K562 (cell line): ENCODE measurements around the gene MFAP2. TPM values are rescaled to one million over a fixed set of nuclear protein-coding genes. Genes with fewer than 3 reads are reported as not detected.

ENCODE experiments used
- ATAC-seq: fragments of 200-7000 bp; cut with Tn5 transposase; 3 replicates; pipeline ENCODE4 v1.9.1; 2020; ENCODE audit warnings: moderate library complexity
- BruUV-seq: library from RNA; stranded (reverse); fragments of 400-500 nt; replicated peaks from 2 replicates; lab custom pipeline; 2021; lab: Mats Ljungman, UMichigan
- CTCF ChIA-PET: fragments of 300-600 bp; formaldehyde crosslinking; extraction: SDS; loops from one replicate; lab custom pipeline; 2021; ENCODE audit warnings: low intra/inter-chr PET ratio; lab: Yijun Ruan, JAX
- POLR2A ChIA-PET: fragments of 300-600, 350-650 bp; sonication (Branson Sonifier 250); formaldehyde crosslinking; extraction: SDS; loops from one replicate; lab custom pipeline; 2021; ENCODE audit warnings: antibody characterized with exemption, inconsistent platforms; lab: Yijun Ruan, JAX
- DNase-seq, 4 experiments: peaks; one replicate each; pipeline versions ENCODE4 v3.0.0 to v3.0.0-alpha.2; 2011 to 2018; ENCODE audit warnings: low spot score in 3 of 4, mixed read lengths in 3 of 4; ENCODE audit errors: extremely low read depth in 1 of 4
- FAIRE-seq: peaks from 2 replicates; lab custom pipeline; 2011; peaks lifted over from hg19 to GRCh38; lab: Jason Lieb, UNC
- H2AFZ ChIP-seq: 2 replicates; pipeline ENCODE4 v1.6.0; 2011; ENCODE audit warnings: low read depth, low read length, control low read depth, inconsistent platforms
- H3K27ac ChIP-seq: fragments of 200-600 bp; 3 replicates; pipeline ENCODE4 v1.8.0; 2011; ENCODE audit warnings: low read depth, mild to moderate bottlenecking, control low read depth, inconsistent platforms, low read length, moderate library complexity, mixed read lengths; ENCODE audit errors: extremely low read depth
- H3K27me3 ChIP-seq, 2 experiments: fragments of 300-600 bp in 1 of 2; 2 replicates in 1 of 2; 3 replicates in 1 of 2; pipeline versions ENCODE4 v1.6.0 to v1.8.0; 2011; ENCODE audit warnings: inconsistent platforms in 2 of 2, low read length in 2 of 2, mild to moderate bottlenecking in 1 of 2, mixed read lengths in 1 of 2, moderate library complexity in 1 of 2; ENCODE audit not compliant: control insufficient read depth in 2 of 2, insufficient read depth in 2 of 2
- H3K36me3 ChIP-seq: fragments of 300-600 bp; 3 replicates; pipeline ENCODE4 v1.8.0; 2011; ENCODE audit warnings: mild to moderate bottlenecking, low read length, inconsistent platforms; ENCODE audit not compliant: control insufficient read depth, insufficient read depth
- H3K4me1 ChIP-seq, 2 experiments: fragments of 200-600 bp in 1 of 2; replicated peaks in 1 of 2; 2 replicates in 1 of 2; 3 replicates in 1 of 2; pipeline versions ENCODE4 v1.5.1 to v1.8.0; 2011; ENCODE audit warnings: inconsistent platforms in 2 of 2, low read length in 2 of 2, mild to moderate bottlenecking in 1 of 2, mixed read lengths in 1 of 2, moderate library complexity in 1 of 2; ENCODE audit not compliant: control insufficient read depth in 2 of 2, insufficient read depth in 2 of 2
- H3K4me2 ChIP-seq: 2 replicates; pipeline ENCODE4 v1.6.1; 2011; ENCODE audit warnings: low read length, control low read depth, inconsistent platforms, mixed read lengths; ENCODE audit not compliant: insufficient read depth
- H3K4me3 ChIP-seq: fragments of 200-600 bp; sonication (generic), shearing (Covaris generic); 2 replicates; pipeline ENCODE4 v1.5.1; 2016; ENCODE audit warnings: control low read depth, inconsistent platforms
- H3K79me2 ChIP-seq: fragments of 200-600 bp; 3 replicates; pipeline ENCODE4 v1.8.0; 2011; ENCODE audit warnings: low read length, inconsistent platforms; ENCODE audit not compliant: control insufficient read depth, insufficient read depth
- H3K9ac ChIP-seq, 2 experiments: 2 replicates each; pipeline versions ENCODE4 v1.6.0 to v1.6.1; 2011; ENCODE audit warnings: low read depth in 2 of 2, low read length in 2 of 2, control low read depth in 1 of 2, inconsistent platforms in 1 of 2, mild to moderate bottlenecking in 1 of 2, mixed read lengths in 1 of 2; ENCODE audit not compliant: insufficient read depth in 1 of 2
- H3K9me1 ChIP-seq: one replicate; pipeline ENCODE4 v1.6.0; 2011; ENCODE audit warnings: inconsistent platforms, mild to moderate bottlenecking, low read length, moderate library complexity; ENCODE audit not compliant: control insufficient read depth, insufficient read depth
- H3K9me3 ChIP-seq: replicated peaks from 2 replicates; pipeline ENCODE4 v1.5.1; 2011; ENCODE audit warnings: low read depth, low read length, inconsistent platforms; ENCODE audit not compliant: control insufficient read depth, insufficient read depth
- H4K20me1 ChIP-seq: replicated peaks from 2 replicates; pipeline ENCODE4 v1.6.1; 2011; ENCODE audit warnings: low read length, inconsistent platforms, mixed read lengths; ENCODE audit not compliant: control insufficient read depth, insufficient read depth
- ARID1B ChIP-seq: fragments of 450-650 bp; IDR thresholded peaks from 2 replicates; pipeline ENCODE4 v1.6.1; 2016; ENCODE audit warnings: antibody characterized with exemption, mild to moderate bottlenecking, inconsistent platforms
- ATF3 ChIP-seq, 2 experiments: fragments of 450-650 bp in 1 of 2; sonication (generic) in 1 of 2; formaldehyde crosslinking in 1 of 2; IDR thresholded peaks in 1 of 2; conservative IDR thresholded peaks in 1 of 2; 2 replicates each; pipeline versions ENCODE4 v1.6.1 to v1.8.1; 2016 to 2023; ENCODE audit warnings: mild to moderate bottlenecking in 2 of 2, moderate library complexity in 2 of 2, inconsistent platforms in 1 of 2, missing genetic modification reagents in 1 of 2
- BDP1 ChIP-seq: IDR thresholded peaks from 3 replicates; pipeline ENCODE4 v1.6.1; 2011; ENCODE audit not compliant: insufficient read length, insufficient read depth
- KDM4B ChIP-seq, 2 experiments: fragments of 450-650 bp in 1 of 2; sonication (generic) in 1 of 2; IDR thresholded peaks; 2 replicates each; pipeline ENCODE4 v1.6.1; 2016 to 2017; ENCODE audit warnings: borderline replicate concordance in 2 of 2, antibody characterized with exemption in 1 of 2, low read depth in 1 of 2, mild to moderate bottlenecking in 1 of 2
- NCOA4 ChIP-seq: fragments of 450-650 bp; IDR thresholded peaks from 2 replicates; pipeline ENCODE4 v1.6.1; 2018; ENCODE audit warnings: mild to moderate bottlenecking; ENCODE audit not compliant: partially characterized antibody
- POLR3A ChIP-seq: IDR thresholded peaks from 2 replicates; pipeline ENCODE4 v1.6.1; 2011; ENCODE audit warnings: borderline replicate concordance, mild to moderate bottlenecking, moderate library complexity; ENCODE audit not compliant: insufficient read length, insufficient read depth; ENCODE audit errors: extremely low read depth
- PRMT5 ChIP-seq: sonication (generic); formaldehyde crosslinking; IDR thresholded peaks from 2 replicates; pipeline ENCODE4 v1.5.0; 2020; ENCODE audit warnings: missing genetic modification reagents
- RCOR1 ChIP-seq, 2 experiments: IDR thresholded peaks; 2 replicates each; pipeline ENCODE4 v1.6.1; 2012; ENCODE audit warnings: low read depth in 2 of 2, low read length in 2 of 2, borderline replicate concordance in 1 of 2, improper control_type of control experiment in 1 of 2
- WGBS: fragments of 100-300 bp; shearing (Covaris generic); methylation state at CpG from one replicate; pipeline ENCODE4 v1.1.6; 2016; ENCODE audit warnings: low coverage, mixed read lengths; ENCODE audit not compliant: insufficient coverage; ENCODE audit errors: missing lambda C conversion rate; 5-methylcytosine and 5-hydroxymethylcytosine counted together
- in situ Hi-C: fragments of 300-500 bp; cut with MboI; formaldehyde crosslinking; loops from 4 replicates; pipeline ENCODE4 v1.15.0; 2018; ENCODE audit warnings: inconsistent platforms, mixed read lengths
- intact Hi-C: fragments of 100-400 bp; cut with micrococcal nuclease; formaldehyde crosslinking; loops from 2 replicates; pipeline ENCODE4 v1.14.2; 2022
- polyA plus RNA-seq, 8 experiments: library from polyadenylated mRNA; depleted of rRNA in 4 of 8; stranded (reverse) in 5 of 8; unstranded in 3 of 8; fragments of >200 nt; fragmentation: Nextera tagmentation in 2 of 8; fragmentation: Illumina TruSeq in 1 of 8; extraction: Ambion mirVana in 2 of 8; extraction: Trizol in 1 of 8; gene quantifications; 2 replicates each; pipeline versions ENCODE4 v1.2.1 to v1.2.3, GENCODE V29; 2011 to 2014; ENCODE audit warnings: inconsistent platforms in 1 of 8, missing spikeins in 1 of 8
- total RNA-seq, 7 experiments: library from RNA; depleted of rRNA in 6 of 7; stranded (reverse); fragments of >200 nt in 6 of 7; fragmentation: Illumina TruSeq in 2 of 7; extraction: Trizol in 2 of 7; gene quantifications; 2 replicates each; pipeline versions ENCODE4 v1.2.1 to v1.2.3, GENCODE V29; 2011 to 2021; ENCODE audit warnings: low replicate concordance in 1 of 7
- TF ChIP-seq, protein P1 (sequence below): sonication (generic); formaldehyde crosslinking; IDR thresholded peaks from 2 replicates; pipeline ENCODE4 v1.8.0; 2022; ENCODE audit warnings: mild to moderate bottlenecking, missing genetic modification reagents

The MFAP2 gene
- total and polyA plus RNA-seq, 9 of the 15 experiments (the other 6 are each of a cell fraction or from before 2014, with no cell fraction given) = not detected

- H3K4me2 ChIP-seq = no peak overlapping the region
- CTCF ChIA-PET = no interaction called here
Measured at GRCh38 chr1:16982902-16983301, 2.5 kb upstream of the MFAP2 start.

More at GRCh38 chr1:16982902-16983301, 2.5 kb upstream of the MFAP2 start:
- in situ Hi-C loops = no loop called here
- H3K27ac ChIP-seq = no peak overlapping the region
- no TSS peak for BruUV-seq
- peaks cover 10% of the 10 kb centered on the region; the same call in 1 of the 3 replicates for H3K36me3 ChIP-seq
- H3K9me1 ChIP-seq = peaks cover 4% of the 10 kb centered on the region
- H3K27me3 ChIP-seq = peaks cover 17 to 25% of the 10 kb centered on the region in 2 experiments; a peak in 3 of 5 replicates
- ATAC-seq = no peak
- H3K79me2 ChIP-seq = no peaks in the 10 kb centered on the region
- no peak overlapping the region for H3K4me3 ChIP-seq
- peaks cover 0 to 34% of the 10 kb centered on the region in 2 experiments; a peak in 2 of 5 replicates for H3K4me1 ChIP-seq
- no peaks in the 10 kb centered on the region for H3K9me3 ChIP-seq
- POLR2A ChIA-PET = interaction anchor here (0.5 to 1.1 kb wide), 2 partner anchors 13 to 42 kb away, joined by 3 read pairs; no protein-coding TSS in a partner anchor
- peaks cover 16% of the 10 kb centered on the region for H4K20me1 ChIP-seq
- H3K9ac ChIP-seq = peak overlapping the region in 1 of 2 experiments; percentile 42; a peak in 1 of 4 replicates
- FAIRE-seq = no peak
- TF ChIP-seq KDM4B (IDR thresholded peaks at IDR 0.05; ENCODE audit: borderline replicate concordance in 2 of 2, low read depth in 1 of 2) = no peak
- TF ChIP-seq PRMT5 = no peak
- TF ChIP-seq ARID1B = no peak
- TF ChIP-seq RCOR1 (IDR thresholded peaks at IDR 0.05; ENCODE audit: borderline replicate concordance in 1 of 2, low read depth in 2 of 2, low read length in 2 of 2) = no peak
- no peak for TF ChIP-seq NCOA4
- TF ChIP-seq ATF3 (IDR thresholded peaks at IDR 0.05) = no peak
- no peak for TF ChIP-seq ATF3 (CRISPR knock-in tag; conservative IDR thresholded peaks at IDR 0.05)
- TF ChIP-seq, protein P1, sequence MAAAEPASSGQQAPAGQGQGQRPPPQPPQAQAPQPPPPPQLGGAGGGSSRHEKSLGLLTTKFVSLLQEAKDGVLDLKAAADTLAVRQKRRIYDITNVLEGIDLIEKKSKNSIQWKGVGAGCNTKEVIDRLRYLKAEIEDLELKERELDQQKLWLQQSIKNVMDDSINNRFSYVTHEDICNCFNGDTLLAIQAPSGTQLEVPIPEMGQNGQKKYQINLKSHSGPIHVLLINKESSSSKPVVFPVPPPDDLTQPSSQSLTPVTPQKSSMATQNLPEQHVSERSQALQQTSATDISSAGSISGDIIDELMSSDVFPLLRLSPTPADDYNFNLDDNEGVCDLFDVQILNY (CRISPR knock-in tag) = no peak
- no peak for TF ChIP-seq BDP1
- TF ChIP-seq POLR3A = no peak
- TF ChIP-seq, all 486 proteins: peak for 0
- 25% methylated on average over 7 of the region's 11 CpGs for WGBS
- intact Hi-C loops = no loop called here
- H2AFZ ChIP-seq = no peak overlapping the region
- DNase-seq = no peak
